HG02885 (cell line): ENCODE results near the gene EML5.
"Not testable (repeated sequence)": the region's sequence is repeated elsewhere in the genome, so short reads cannot be mapped to it uniquely, and the experiment has no call there.

Source experiments
- ATAC-seq: cut with Tn5 transposase; IDR thresholded peaks from one replicate; pipeline ENCODE4 v1.9.1; 2021; ENCODE audit warnings: mild to moderate bottlenecking; ENCODE audit not compliant: unreplicated experiment, poor library complexity

EML5 gene

DNA sequence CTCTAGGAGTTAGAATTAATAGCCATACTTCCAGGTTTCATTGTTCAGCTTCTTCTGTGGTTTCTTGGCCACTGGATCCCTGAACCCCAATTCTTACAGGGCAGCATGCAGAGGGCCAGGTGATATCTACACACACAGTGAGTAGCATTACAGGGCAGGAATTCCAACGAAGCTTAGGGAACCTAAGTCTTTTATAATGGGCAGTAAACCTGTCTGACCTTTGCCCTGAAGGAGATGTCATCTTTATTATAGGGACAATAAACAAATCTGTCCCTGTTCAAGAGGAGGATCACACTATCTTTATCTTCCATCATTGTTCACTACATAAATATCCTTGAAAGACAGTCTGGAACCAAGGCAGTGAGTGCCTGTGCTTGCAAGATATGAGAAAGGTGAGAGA, 11.7 kb upstream of the EML5 start:
- ATAC-seq, result no peak

DNA sequence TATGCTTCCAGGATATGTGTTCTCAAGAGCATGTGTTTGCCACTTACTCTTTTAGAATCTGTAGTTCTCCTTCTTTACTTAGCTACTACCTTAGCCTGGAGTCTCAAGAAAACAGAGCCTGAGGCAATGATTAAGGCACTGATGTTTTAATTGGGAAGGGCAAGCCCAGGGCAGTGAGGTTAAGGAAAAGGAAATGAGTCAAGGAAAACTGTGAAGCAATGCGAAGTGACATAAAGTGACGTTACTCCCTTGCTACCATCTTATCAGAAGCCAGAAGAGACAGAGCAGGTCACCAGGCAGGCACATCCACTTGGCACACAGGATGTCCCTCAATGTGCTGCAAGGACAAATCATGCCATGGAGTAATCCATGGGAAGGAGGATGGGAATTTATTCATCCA, 11.3 kb upstream of the EML5 start:
- no peak for ATAC-seq

DNA sequence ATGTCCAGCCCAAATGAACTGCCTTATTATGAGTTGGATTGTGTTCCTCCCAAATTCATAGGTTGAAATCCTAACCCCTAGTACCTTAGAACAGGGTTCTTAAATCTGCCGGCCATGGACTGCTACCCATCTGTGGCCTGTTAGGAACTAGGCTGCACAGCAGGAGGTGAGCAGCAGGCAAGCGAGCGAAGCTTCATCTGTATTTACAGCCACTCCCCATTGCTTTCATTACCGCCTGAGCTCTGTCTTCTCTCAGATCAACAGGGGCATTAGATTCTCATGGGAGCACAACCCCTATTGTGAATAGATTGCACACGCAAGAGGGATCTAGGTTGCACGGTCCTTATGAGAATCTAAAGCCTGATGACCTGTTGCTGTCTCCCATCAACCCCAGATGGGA, 9.8 kb upstream of the EML5 start:
- no peak for ATAC-seq

DNA sequence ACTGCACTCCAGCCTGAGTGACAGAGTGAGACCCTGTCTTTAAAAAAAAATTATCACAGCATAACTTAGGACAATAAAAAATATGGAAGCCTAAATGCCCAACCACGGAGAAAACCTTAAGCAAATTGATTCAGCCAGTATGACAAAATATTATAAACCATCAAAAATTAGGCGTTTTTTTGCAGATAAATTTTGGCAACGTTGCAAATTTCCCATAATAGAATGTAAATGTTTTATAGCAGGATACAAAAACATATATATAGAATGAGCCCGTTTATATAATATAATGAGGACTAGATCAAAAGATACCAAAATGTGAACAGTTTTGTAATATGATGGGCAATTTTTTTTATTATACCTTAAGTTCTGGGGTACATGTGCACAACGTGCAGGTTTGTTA, 6.8 kb upstream of the EML5 start:
- no peak for ATAC-seq

DNA sequence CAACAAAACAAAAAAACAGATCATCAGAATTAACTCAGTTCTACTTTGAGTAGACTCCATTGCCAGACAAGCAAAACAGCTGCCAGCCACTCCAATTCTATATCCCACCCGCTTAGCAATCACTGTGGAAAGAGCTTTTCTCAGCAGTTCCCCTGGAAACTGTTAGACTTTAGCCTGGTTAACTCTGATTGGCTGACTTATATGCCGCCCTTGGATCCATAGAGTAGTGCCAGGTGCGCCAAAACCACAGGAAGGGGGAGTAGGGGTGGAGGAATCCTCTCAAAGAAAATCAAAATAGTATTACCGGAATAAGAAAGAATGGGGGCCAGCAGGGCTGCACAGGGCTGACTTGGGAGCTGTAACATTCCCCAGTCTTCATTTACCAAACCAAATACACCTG, 5.4 kb upstream of the EML5 start:
- ATAC-seq, result no peak

DNA sequence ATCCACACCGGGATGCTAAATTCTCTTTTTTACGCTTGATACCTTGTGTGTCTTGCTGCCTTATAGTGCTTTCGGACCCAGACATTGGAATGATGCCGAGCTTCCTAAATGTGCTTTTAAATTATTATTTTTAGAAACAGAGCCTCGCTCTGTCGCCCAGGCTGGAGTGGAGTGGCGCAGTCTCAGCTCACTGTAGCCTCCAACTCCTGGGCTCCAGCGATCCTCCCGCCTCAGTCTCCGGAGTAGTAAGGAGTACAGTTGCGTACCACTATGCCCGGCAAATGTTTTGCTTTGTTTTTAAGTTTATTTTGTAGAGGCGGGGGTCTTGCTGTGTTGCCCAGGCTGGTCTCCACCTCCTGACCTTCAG, 489 bp upstream of the EML5 start:
- ATAC-seq, result no peak

DNA sequence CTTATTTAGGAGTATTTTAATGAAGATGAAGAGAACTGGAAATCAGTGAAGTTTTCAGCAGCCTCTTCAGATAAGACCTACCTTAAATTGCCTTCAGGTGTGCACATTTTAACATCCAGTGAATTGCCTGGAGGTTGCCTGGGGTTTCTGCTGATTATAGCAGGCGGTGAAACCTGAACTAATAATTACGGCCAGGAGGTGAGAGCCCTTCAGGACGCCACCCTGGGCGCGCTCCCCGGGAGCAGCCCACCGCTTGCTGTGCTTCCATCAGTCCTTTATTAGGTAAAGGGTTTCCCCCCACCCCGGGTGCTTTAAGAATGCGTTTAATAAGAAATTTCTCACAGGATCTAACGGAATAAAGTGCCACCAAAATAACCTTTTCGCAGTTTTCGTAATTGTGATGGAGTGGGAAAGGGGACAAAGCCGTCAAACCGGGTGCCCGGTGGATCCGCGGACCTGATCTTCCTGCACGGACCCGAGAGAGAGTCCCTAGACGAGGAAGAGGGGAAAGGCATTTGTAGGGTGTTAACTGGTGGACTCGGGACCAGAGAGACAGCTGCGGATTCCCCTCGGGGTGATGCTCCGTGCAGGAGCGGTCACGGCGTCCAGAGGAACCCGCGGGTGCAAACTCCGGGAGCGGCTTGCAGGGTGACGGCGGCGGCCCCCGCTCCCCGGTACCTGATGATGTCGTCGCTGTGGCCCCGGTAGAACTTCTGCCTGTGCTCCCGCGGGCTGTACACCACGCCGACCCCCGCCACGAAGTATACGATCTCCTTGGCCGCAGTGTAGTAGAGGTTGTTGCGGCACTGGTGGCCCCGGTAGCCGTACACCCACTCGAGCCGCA, 902 bp downstream of the EML5 start:
- no peak for ATAC-seq

DNA sequence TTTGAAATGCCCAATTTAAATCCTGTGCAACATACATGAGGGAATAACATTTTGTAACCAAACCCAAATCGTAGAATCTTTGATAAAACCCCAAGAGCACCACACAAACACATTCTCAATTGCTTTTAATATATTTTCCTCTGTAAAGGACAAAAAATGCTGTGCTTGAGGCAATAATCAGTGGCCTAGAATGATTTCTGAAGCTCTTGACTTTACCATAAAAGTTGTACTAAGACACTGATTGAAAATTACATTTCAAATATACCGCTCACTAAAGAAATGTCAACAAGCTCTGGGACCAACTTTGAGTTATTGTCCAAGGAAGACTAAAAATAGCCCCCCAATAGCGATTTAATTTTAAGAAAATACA, 1.5 kb downstream of the EML5 start:
- ATAC-seq, result no peak

DNA sequence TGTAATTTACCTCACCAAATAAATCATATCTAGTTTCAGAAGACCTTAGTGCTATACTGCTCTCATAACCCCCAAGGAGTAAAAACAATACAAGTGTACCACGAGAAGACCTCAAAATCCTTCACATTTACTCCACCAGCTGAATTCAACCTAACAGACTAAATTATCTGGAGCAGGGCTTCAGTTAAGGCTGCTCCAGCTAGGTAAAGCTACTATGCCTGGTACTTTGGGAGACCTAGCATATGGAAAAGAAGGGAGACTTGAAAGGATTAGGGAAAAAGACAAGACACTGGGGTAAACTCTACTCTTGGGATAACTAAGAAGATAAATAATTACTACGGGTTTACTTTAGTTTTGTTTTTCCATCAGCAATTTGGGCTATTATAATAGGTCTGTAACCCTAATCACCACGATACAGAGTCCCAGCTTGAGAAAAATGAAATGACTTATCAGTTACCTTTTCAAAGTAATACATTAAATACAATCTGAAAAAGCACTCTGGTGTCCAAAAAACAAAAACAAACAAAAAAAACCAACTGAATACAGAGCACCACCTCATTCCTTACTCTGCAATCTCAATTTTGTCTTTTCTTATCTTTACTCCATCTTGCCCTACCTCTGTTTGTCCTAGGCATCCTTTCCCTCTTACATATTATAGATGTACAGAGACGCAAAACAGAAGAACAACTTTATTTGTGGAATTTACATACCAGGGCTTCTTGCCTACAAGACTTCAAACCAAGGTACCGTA, 2.1 kb downstream of the EML5 start:
- ATAC-seq, result no peak

DNA sequence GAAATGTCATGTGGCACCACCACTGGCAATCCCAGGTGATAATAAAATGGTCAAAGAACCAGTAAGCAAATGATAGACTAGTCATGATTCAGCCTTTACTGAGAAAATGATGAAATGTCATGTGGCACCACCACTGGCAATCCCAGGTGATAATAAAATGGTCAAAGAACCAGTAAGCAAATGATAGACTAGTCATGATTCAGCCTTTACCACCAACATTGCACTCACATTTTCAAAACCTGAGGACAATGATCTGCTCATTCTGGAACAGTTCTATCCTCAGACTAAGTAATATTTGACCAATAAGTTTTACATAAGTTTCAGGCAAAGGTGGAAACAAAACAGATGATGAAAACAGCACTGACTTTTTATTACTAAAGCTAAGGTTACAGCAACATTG, 3.2 kb downstream of the EML5 start:
- not testable (repeated sequence) for ATAC-seq

DNA sequence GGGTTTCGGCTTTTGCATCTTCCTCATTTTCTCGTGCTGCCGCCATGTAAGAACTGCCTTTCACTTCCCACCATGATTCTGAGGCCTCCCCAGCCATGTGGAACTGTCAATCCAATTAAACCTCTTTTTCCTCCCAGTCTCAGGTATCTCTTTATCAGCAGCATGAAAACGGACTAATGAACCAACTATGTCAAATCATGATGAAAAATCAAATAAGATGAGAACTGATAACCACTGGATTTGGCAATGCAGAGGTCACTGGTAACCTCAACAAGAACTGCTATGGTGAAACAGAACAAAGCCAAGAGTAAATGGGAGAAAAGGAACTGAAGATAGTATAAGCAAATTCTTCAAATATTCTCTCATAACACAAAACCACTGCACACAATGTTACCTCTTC, 6.0 kb downstream of the EML5 start:
- ATAC-seq, result no peak

DNA sequence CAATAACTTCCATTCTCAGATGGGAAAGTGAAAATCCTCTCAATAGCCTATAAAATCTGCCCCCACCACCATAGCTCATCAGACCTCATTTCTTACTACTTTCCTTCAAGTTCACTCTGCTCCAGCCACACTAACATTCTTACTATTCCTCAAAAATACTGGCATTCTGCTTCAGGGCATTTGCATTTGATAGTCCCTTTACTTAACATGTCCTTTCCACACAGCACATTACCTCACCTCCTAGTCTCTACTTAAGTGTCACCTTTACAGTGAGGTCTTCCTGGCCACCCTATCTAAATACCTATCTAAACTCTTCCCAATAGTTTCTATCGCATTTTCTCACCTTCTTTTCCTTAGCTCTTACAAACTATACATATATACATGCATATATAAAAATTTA, 6.8 kb downstream of the EML5 start:
- no peak for ATAC-seq

DNA sequence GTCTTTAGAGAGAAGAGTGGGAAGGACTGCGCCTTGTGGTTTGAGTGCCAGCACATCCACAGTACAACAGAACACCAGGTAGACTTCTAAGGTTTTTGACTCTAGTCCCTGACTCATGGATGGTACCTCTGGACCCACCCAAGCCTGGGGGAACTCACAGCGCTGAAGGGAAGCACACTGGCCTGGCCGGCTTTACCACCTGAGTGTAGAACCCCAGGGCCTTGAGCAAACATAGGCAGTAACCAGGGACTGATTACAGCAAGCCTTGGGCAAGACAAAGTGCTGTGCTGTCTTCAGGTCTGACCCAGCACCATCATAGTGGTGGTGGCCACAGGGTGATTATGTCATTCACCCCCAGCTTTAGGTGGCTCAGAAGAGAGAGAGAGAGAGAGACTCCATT, 17.2 kb downstream of the EML5 start:
- ATAC-seq, result no peak

DNA sequence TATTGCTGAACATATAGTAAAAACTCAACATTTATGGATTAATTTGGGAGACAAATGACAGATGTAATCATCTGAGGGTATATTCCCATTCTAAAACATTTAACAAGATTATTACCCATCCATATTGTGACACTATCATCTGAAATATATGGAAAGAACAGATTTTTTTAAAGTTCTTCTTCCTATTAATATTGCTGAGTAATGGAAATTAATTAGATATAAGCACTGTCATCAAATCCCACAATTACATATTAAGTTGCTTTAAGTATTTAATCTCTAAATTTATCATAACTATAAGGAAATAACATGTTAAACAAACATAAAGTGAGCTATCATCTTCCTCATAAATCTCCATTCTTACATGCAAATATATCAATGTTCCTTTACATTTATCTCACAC, 22.0 kb downstream of the EML5 start:
- no peak for ATAC-seq

DNA sequence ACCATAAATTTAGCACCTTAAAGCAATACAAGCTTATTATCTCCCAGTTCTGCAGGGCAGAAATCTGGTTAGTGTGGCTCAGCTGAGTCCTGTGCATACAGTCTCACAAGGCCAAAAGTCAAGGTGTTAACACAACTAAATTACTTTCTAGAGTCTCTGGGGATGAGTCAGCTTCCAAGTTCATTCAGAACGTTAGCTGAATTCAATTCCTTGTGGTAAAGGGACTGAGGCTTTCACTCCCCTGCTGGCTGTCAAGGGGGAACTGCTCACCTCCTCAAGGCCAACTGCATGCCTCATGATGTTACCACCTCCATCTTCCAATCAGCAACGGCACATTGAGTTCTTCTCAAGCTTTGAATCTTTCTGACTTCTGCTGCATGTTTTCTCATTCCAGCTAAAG, 27.6 kb downstream of the EML5 start:
- no peak for ATAC-seq

DNA sequence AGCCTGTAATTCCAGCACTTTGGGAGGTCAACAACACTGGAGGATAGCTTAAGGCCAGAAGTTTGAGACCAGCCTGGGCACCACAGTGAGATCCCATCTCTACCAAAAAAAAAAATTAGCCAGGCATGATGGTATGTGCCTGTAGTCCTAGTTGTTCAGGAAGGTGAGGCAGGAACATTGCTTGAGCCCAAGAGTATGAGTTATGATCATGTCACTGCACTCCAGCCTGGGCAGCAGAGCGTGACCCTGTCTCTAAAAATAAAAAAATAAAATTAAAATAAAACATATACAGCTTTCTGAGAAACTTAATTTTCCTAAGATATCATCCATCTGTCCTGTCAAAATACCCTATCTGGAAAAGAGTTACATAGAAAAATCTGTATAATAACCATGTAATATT, 38.9 kb downstream of the EML5 start:
- ATAC-seq, result no peak

DNA sequence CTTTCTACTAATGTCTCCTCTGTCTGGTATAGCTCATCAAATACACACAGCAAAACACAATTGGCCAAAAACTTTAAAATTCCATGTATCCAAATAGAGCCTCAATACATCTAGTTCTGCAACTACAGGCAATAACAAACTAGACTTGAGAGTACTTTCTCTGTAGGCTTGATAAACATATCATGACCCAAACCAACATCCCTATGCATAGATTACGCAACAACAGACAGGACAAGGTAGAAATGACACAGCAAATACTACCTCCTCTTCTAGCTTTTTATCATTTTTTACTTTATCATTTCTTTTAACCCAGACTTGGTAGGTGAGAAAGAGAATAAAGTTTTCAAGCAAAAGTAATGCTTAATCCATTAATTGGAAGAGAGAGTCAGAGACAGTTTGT, 41.8 kb downstream of the EML5 start:
- no peak for ATAC-seq

DNA sequence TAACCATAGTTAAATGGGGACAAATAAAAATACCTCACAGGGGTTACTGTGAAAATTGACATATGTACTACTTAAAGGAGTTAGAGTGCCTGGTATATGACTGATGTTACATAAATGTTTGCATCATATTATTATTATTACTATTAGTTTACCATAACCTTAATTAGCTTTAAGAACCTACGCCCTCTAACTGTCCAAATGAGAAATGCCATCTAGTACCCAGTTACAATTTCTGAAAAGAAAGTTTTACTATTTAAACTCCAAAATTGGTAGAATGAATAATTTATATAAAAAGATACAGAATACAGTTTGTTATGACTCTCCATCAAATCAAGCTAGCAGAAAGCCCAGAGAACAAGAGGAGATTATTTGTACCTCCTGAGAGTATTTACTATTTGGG, 42.3 kb downstream of the EML5 start:
- ATAC-seq, result no peak

DNA sequence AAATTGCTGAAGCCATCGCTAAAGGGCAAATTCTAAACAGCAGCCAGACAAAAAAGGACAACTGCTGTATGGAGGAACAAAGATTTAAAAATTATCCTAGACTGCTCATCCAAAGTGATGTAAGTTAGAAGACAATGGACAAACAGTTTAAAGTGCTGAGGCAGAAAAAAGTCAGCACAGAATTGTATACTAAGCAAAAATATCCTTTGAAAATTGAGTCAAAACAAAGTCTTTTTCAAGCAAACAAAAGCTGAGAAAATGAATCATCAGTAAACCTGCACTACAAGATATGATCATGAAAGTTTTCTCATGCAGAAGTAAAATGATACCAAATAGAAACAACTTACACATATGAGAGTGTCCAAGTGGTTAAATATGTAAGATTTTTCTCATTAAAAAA, 43.6 kb downstream of the EML5 start:
- no peak for ATAC-seq

DNA sequence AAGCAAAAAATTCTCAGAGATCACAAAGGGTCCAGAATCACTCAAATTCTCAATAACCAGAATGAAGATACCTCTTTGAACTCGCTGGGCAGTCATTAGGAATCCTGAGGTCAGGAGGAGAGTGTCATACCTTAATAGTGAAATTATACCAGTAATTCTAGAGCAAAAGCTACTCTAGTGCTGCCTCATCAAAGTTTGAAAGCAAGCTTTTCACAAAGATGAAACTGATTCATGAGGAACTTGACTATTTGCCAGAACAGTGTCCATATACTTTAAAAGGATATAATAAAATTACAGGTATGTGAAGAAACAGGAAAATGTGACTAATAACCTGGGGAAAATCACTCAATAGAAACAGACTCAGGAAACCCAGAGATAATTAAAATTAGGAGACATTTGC, 44.5 kb downstream of the EML5 start:
- ATAC-seq, result no peak

DNA sequence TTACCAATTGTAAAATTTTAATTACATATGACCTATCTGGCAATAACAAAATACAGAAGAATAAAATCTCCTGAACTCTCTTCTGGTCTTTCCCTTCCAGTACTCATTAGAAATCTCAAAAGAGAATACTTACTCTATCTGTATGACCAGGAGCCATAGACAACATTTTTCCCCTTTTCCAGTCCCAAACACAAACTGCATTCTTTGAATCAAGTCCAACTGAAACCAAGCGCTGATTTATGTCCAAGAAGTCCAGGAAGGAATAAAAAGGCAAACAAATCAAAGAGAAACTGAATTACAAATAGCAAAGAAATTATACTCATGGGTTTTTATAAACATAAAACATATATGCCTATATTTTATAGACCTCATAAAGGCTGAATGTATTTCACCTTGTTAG, 46.7 kb downstream of the EML5 start:
- no peak for ATAC-seq

DNA sequence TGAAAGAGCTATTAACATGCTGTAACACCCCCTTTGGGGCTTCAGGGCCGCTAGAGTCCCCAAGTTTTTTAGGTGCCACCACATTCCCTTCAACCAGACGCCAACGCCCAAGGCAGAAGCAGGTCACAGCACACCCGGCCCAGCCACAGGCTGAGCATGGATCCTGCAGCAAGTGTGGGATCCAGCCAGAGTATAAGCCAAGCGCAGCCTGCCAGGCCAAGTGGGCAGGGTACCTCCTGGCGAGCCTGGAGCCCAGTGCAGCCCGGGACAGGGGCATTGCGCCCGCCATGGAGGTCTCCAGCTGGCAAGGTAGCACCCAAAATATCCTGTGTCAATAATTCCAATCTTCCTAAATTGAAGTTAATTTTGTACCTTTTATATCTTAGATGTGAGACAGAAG, 55.5 kb downstream of the EML5 start:
- no peak for ATAC-seq
